T-helper 1 cell treated with Interleukin-12 subunit alpha and Interleukin-12 subunit beta and Interleukin-4 antibody, amounts not matched to agents 30 μg/mL and 1 μg/mL, for 36 hours (primary cell): ENCODE data around the gene IL1F10.
A peak's percentile ranks its signal among the peaks of the same experiment; 100 is the strongest.
"Not testable (repeated sequence)": the region's sequence is repeated elsewhere in the genome, so short reads cannot be mapped to it uniquely, and the experiment has no call there.

ENCODE experiments used
- H3K27ac Mint-ChIP-seq: one replicate; pipeline ENCODE4 v1.8.0; 2021; ENCODE audit warnings: mild to moderate bottlenecking, mixed read lengths
- H3K27me3 Mint-ChIP-seq: one replicate; pipeline ENCODE4 v1.8.0; 2021; ENCODE audit warnings: low read depth, mixed read lengths
- H3K36me3 Mint-ChIP-seq: one replicate; pipeline ENCODE4 v1.8.0; 2021; ENCODE audit warnings: low read depth, mixed read lengths
- H3K4me1 Mint-ChIP-seq: one replicate; pipeline ENCODE4 v1.8.0; 2021; ENCODE audit warnings: low read depth, mixed read lengths
- H3K4me3 Mint-ChIP-seq: one replicate; pipeline ENCODE4 v1.8.0; 2021; ENCODE audit warnings: mild to moderate bottlenecking, moderate library complexity, mixed read lengths
- H3K9me3 Mint-ChIP-seq: one replicate; pipeline ENCODE4 v1.8.0; 2021; ENCODE audit warnings: mixed read lengths

The IL1F10 gene

DNA sequence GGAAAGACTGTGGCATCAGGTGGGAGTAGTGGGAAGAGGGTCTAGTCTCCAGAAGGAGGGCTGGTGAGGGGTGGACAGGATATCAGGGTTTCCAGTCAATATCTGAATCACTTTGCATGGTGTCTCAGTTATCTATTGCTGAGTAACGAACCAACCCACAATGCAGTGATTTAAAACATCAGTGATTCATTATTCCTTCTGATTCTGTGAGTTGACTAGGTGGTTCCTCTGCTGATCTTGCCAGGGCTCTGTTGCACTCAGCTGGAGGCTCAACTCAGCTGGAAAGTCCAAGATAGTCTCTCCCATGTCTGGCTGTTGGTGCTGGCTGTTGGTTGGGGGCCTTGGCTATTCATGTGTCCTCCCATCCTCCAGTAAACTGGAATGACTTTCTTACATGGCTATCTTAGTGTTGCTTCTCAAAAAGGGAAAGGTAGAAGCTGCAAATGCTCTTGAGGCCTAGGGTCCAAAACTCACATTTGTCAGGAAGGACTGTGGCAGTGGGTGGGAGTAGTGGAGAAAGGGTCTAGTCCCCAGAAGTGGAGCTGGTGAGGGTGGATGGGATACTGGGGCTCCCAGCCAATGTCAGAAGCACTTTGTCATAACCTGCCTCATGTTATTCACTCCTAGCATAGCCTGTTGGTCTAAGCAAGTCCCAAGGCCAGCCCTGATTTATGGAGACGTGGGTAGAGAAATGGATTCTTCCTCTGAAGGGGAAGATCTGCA is 13.9 kb downstream of the IL1F10 start:
- H3K9me3 Mint-ChIP-seq: no peaks in the 10 kb centered on the region
- H3K36me3 Mint-ChIP-seq: no peaks in the 10 kb centered on the region
- H3K27ac Mint-ChIP-seq: no peak overlapping the region

DNA sequence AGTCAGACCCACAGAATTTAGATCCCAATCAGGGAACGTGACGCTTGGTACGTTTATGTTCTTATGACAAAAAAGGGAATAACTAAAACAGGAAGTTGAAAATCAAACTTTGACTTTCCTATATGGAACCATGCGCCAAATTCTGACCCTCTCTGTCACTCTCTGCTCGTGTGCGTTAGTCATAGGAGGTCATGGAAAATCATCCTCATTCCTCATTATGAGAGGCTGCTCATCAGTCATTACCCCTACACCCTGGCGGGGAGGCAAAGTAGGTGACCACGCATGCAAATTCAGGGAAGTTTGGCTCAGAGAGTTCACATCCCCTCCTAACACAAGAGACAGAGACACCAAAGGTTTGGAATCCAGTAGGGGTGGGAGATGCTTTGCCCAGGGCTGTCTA is 15.5 kb downstream of the IL1F10 start:
- no peaks in the 10 kb centered on the region for H3K9me3 Mint-ChIP-seq
- H3K4me1 Mint-ChIP-seq: peaks cover 7% of the 10 kb centered on the region
- H3K36me3 Mint-ChIP-seq: no peaks in the 10 kb centered on the region
- no peak overlapping the region for H3K27ac Mint-ChIP-seq
- H3K27me3 Mint-ChIP-seq: no peaks in the 10 kb centered on the region
- no peak overlapping the region for H3K4me3 Mint-ChIP-seq

More for the DNA sequence above, 13.9 kb downstream of the IL1F10 start:
- Mint-ChIP-seq H3K4me1 (peaks cover 9% of the 10 kb centered on the region), H3K4me3 (no peak overlapping the region), H3K27me3 (peaks cover 3% of the 10 kb centered on the region)

DNA sequence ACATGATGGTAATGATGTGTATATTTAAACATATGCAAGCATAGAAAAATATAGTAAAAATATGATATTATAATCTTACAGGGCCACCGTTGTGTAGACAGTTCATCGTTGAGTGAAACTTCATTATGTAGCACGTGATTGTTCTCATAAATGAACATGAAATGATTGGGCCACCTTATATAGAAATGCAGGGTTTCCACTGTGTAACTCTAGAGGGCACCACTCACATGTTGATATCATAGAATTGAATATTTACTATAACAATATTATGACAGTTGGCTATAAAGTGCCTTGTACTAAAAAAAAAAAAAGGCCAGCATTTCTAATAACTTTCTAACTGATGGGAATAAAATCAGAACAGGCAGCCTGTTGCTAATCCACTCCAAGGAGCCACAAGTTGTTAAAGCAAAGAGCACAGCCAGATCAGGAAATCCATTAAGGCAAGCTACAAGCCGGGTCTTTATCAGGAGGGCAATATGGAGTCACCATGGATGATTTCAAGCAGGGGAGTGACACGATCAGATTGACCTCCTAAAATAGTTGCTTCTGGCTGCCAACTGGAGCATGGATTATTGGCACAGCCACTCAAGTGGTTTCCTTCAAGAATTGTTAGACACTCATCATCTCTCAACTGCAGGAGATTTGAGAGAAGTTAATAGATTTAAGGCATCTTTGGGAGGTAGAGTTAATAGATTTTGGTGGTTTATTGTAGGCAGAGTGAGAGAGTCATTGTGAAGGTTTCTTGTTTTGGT is 16.7 kb downstream of the IL1F10 start:
- no peak overlapping the region for H3K4me3 Mint-ChIP-seq

DNA sequence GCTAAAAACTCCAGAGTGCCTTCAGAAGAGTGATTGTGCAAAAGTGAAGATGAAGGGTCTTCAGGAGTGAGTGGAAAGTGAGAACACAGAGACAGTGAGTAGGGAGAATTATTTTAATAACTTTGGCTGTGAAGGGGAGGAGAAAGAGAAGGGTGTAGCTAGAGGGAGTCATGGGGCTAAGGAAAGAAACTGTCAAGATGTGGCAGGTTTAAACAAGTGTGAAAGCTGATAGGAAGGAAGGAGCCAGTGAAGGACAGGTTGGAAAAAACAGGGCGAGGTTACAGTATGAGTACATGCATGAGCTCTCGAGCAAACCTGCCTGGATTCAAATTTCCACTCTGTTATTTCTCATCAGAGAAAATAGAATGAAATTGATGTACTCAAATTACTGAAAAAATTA is 17.8 kb downstream of the IL1F10 start:
- H3K27me3 Mint-ChIP-seq: no peaks in the 10 kb centered on the region
- H3K4me1 Mint-ChIP-seq: peaks cover 7% of the 10 kb centered on the region
- no peak overlapping the region for H3K4me3 Mint-ChIP-seq
- H3K27ac Mint-ChIP-seq: no peak overlapping the region
- H3K9me3 Mint-ChIP-seq: no peaks in the 10 kb centered on the region
- H3K36me3 Mint-ChIP-seq: no peaks in the 10 kb centered on the region

More for the DNA sequence above, 16.7 kb downstream of the IL1F10 start:
- Mint-ChIP-seq H3K4me1 (peaks cover 7% of the 10 kb centered on the region), H3K9me3 (no peaks in the 10 kb centered on the region), H3K36me3 (no peaks in the 10 kb centered on the region), H3K27me3 (no peaks in the 10 kb centered on the region), H3K27ac (no peak overlapping the region)

DNA sequence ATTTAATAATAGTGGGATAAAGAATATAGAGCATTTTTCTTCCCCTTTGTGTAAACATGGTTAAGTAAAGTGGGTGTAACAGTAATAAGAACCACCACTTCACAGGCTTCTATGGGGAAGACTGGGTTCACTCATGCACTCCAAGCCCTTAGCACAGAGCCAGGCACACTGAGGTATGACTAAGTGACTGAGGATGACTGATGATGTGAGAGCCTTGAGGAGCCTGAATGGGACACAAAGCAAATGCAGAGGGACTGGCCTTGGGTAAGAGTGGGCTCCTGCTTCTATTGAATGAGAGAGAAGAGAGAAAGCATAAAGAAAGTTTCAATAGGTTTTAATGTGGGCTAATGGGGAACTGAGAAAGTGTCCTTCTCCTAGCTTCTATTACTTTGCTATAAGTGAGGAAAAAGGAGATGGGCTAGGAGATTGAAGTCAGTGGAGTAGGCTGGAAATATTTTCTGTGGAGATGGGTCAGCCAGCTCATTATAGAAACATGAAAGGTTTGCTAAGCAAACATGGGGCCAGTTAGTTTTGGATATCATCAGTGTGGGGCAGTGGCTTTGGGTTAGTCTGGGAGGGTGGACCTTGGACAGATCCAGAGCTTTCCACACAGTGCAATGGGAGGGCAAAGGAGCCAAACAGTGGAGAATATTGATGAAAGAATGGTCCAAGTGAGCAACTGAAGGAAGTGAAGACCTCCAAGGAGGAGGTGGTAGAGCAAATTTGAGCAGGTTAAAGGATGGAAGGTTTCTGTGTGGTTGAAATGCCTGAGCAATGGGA is 20.6 kb downstream of the IL1F10 start:
- Mint-ChIP-seq H3K4me3 (no peak overlapping the region), H3K27ac (no peak overlapping the region), H3K4me1 (peaks cover 7% of the 10 kb centered on the region), H3K9me3 (no peaks in the 10 kb centered on the region), H3K27me3 (no peaks in the 10 kb centered on the region), H3K36me3 (no peaks in the 10 kb centered on the region)

DNA sequence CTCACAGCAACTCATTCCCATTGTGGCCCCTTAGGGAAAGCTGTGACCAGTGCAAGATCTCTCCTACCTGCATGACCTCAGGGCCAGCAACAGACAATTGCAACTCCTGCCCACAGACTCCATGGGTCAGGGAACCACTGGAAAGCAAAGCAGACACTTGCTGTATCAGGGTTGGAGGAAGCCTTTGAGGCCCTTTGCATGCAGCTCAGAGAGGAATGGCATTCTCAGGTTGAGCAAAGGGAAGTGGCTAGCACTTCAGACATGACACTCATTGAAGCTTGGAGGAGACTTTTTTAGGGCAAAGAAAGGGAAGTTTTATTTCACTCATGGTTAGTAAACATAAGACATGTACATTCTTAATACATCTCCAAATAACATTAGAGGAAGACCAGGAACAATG is 22.1 kb downstream of the IL1F10 start:
- Mint-ChIP-seq H3K27ac (no peak overlapping the region), H3K4me1 (peaks cover 4% of the 10 kb centered on the region), H3K36me3 (no peaks in the 10 kb centered on the region), H3K9me3 (peaks cover under 1% of the 10 kb centered on the region), H3K27me3 (no peaks in the 10 kb centered on the region), H3K4me3 (no peak overlapping the region)

DNA sequence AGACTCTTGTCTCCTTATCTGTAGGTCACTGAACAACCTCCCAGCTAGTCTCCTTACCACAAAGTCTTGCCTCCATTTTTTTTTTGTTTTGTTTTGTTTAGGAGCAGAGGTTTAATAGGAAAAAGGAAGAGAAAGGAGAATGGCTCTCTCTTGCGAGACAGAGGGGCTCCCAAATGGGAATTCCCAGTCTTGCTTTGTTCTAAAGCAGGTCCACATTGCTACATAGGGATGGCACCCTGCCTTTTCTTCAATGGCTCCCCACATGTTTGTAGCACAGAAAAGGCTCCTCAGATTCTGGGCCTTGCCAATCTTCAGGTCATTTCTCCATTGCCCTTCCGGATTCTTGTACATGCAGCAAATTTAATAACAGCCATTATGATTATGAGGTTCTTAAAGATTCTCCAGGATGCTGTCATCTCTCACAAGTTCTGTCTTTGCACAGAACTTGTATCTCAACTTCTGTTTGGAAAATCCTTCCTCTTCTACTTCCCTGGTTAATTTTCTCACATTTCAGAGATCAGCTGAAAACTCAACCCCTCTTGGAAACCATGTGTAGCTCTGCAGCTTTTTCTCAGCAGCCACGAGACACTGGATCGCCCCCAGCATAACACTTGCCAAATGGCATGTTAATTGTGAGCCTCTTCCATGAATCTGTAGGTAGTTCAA is 23.6 kb downstream of the IL1F10 start:
- Mint-ChIP-seq H3K27me3 (no peaks in the 10 kb centered on the region), H3K9me3 (peaks cover 7% of the 10 kb centered on the region), H3K4me1 (no peaks in the 10 kb centered on the region), H3K36me3 (peaks cover 5% of the 10 kb centered on the region), H3K4me3 (no peak overlapping the region), H3K27ac (no peak overlapping the region)

DNA sequence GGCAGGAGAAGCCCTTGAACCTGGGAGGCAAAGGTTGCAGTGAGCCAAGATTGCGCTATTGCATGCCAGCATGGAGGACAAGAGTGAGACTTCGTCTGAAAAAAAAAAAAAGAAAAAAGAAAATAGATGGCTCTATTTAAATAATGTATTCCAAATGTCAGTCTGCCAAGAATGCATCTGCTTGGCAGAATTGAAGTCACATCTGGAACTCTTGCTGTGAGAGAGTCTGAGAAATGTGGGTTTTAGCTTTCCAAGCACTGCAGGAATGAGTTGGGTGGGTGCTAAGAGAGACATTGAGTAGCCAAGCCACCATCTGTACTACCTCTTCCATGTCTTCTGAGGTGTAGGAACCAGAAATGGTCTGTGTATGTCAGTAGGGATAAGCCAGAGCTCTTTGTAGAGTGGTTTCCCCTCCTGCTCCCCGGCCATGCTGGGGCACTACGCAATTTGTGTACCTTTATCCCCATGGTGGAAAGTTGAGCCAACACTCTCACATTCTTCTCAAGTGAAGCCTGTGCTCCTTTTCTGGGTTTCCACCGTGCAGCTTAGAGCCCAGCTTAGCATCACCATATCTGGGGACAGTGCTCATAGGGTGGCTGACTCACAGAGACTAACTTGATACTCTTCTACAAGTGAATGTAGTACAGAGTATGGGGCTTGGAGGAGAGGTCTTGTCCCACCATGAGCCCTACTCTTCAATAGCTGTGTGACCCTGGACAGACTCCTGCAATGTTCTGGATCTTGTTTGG is 25.3 kb downstream of the IL1F10 start:
- no peaks in the 10 kb centered on the region for H3K27me3 Mint-ChIP-seq
- peaks cover 15% of the 10 kb centered on the region for H3K36me3 Mint-ChIP-seq
- peaks cover 21% of the 10 kb centered on the region for H3K9me3 Mint-ChIP-seq
- no peak overlapping the region for H3K27ac Mint-ChIP-seq
- H3K4me1 Mint-ChIP-seq: peaks cover 13% of the 10 kb centered on the region
- no peak overlapping the region for H3K4me3 Mint-ChIP-seq

DNA sequence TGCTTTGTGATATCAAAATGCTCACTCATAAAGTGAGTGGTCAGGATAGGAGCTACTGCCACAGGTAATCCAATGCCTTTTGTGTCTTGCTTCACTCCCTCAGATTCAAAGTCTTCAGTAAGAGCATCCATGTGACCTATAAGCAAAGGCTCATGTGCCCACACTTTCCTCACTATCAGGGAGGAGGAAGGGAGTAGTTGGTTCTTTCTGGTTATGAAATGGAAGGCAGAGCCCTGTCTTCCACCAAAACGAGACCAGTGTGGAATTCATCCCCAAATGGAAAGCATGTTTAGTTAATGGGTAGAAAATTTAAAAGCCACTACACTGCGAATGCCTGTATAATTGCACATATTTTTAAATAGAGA is 25.8 kb downstream of the IL1F10 start:
- peaks cover 22% of the 10 kb centered on the region for H3K9me3 Mint-ChIP-seq
- H3K36me3 Mint-ChIP-seq: peaks cover 15% of the 10 kb centered on the region
- H3K4me1 Mint-ChIP-seq: peaks cover 18% of the 10 kb centered on the region
- H3K4me3 Mint-ChIP-seq: no peak overlapping the region
- H3K27me3 Mint-ChIP-seq: no peaks in the 10 kb centered on the region
- H3K27ac Mint-ChIP-seq: no peak overlapping the region

DNA sequence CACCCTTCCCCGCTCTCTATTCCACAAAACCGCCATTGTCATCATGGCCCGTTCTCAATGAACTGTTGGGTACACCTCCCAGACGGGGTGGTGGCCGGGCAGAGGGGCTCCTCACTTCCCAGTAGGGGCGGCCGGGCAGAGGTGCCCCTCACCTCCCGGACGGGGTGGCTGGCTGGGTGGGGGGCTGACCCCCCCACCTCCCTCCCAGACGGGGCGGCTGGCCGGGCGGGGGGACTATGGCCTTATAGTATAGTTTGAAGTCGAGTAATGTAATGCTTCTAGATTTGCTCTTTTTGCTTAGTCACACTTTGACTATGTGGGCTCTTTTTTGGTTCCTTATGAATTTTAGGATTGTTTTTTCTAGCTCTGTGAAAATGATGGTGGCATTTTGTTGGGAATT is 28.5 kb downstream of the IL1F10 start:
- H3K27me3 Mint-ChIP-seq, H3K4me3 Mint-ChIP-seq: not testable (repeated sequence)
- Mint-ChIP-seq H3K4me1 (peaks cover 23% of the 10 kb centered on the region), H3K36me3 (peaks cover 19% of the 10 kb centered on the region), H3K27ac (peak overlapping the region; percentile 33), H3K9me3 (peaks cover 22% of the 10 kb centered on the region)

DNA sequence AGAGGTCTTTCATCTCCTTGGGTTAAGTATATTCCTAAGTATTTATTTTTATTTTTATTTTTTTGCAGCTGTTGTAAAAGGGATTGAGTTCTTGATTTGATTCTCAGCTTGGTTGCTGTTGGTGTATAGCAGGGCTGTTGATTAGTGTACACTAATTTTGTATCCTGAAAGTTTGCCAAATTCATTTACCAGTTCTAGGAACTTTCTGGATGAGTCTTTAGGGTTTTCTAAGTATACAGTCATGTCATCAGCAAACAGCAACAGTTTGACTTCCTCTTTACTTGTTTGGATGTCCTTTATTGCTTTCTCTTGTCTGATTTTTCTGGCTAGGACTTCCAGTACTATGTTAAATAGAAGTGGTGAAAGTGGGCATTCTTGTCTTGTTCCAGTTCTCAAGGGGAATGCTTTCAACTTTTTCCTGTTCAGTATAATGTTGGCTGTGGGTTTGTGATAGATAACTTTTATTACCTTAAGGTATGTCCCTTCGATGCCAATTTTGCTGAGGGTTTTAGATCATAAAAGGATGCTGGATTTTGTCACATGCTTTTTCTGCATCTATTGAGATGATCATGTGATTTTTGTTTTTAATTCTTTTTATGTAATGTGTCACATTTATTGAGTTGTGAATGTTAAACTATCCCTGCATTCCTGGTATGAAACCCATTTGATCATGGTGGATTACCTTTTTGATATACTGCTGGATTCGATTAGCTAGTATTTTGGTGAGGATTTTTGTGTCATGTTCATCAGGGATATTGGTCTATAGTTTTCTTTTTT is 29.3 kb downstream of the IL1F10 start:
- Mint-ChIP-seq H3K4me3 (peak overlapping the region; percentile 35), H3K4me1 (peaks cover 23% of the 10 kb centered on the region), H3K27ac (peak overlapping the region; percentile 84), H3K9me3 (peaks cover 22% of the 10 kb centered on the region), H3K36me3 (peaks cover 19% of the 10 kb centered on the region)
- not testable (repeated sequence) for H3K27me3 Mint-ChIP-seq

DNA sequence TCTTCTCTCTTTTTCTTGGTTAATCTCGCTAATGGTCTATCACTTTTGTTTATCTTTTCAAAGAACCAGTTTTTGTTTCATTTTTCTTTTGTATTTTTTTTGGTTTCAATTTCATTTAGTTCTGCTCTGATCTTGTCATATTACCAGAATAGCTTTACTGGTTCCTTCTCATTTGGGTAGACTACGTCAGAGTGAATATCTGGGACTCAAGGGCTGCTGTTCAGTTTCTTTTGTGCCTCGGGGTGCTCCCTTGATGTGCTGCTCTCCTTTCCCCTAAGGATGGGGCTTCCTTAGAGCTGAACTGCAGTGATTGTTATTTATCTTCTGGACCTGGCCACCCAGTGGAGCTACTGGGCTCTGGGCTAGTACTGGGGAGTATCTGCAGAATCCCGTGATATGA is 30.3 kb downstream of the IL1F10 start:
- Mint-ChIP-seq H3K9me3 (peaks cover 32% of the 10 kb centered on the region), H3K27ac (peak overlapping the region; percentile 84), H3K36me3 (peaks cover 28% of the 10 kb centered on the region), H3K27me3 (no peaks in the 10 kb centered on the region), H3K4me1 (peaks cover 32% of the 10 kb centered on the region), H3K4me3 (peak overlapping the region; percentile 70)

DNA sequence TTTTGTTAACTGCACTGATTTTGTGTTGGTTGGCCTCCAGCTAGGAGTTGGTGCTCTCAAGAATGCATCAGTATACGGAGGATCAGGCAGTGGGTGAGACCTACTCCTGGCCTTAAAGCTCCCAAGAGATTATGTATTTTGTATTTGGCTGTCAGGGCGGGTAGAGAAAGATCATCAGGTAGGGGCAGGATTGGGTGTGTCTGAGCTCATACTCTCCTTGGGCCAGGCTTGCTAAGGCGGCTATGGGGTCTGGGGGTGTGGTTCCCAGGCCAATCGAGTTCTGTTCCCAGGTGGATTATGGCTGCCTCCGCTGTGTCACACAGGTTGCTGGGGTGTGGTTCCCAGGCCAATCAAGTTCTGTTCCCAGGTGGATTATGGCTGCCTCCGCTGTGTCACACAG is 30.8 kb downstream of the IL1F10 start:
- H3K4me1 Mint-ChIP-seq: peaks cover 33% of the 10 kb centered on the region
- H3K27ac Mint-ChIP-seq: peak overlapping the region; percentile 84
- H3K4me3 Mint-ChIP-seq: peak overlapping the region; percentile 70
- peaks cover 30% of the 10 kb centered on the region for H3K36me3 Mint-ChIP-seq
- H3K27me3 Mint-ChIP-seq: no peaks in the 10 kb centered on the region
- peaks cover 37% of the 10 kb centered on the region for H3K9me3 Mint-ChIP-seq
